Bone marrow (tissue), 2 donors: Measurements from ENCODE around the gene PRELID3B.

Source experiments
- DNase-seq, 2 donors: peaks; one replicate each; lab custom pipeline; 2025; lab: John Stamatoyannopoulos, UW

Gene PRELID3B

DNA sequence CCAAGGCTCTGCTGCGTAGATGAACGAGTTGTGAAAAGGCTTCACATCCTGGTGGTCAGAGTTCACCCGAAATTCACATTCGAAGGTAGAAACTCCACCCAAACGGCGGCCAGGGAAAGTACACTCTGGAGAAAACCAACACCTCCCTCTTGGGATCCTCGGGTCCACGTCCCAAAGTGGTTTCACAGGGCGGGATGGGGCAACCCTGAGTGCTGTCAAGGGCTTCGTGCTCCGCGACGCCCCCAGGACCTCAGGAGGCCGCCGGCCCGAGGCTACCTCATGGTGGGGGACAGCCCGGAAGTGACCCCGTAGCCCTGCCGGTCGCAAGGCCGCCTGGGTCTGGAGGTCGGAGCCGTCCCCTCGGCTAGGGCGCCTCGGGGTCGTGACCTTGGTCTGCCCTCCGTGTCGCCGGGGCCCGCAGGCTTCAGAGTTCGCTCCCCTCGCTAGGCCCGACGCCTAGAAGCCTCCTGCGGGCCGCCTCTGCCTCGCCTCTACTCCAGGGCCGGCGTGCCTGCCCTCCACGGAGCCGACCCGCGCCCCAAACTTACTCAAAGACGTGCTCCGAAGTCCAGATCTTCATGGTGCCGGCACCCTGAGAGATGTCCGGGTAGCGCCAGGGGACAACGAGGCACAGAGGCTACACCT is at the start of gene PRELID3B:
TSS of gene PRELID3B (minus strand) at position 636 of the 645 bp plus-strand sequence. CDS start at position 580, 56 bp downstream.
- DNase-seq: no peak

DNA sequence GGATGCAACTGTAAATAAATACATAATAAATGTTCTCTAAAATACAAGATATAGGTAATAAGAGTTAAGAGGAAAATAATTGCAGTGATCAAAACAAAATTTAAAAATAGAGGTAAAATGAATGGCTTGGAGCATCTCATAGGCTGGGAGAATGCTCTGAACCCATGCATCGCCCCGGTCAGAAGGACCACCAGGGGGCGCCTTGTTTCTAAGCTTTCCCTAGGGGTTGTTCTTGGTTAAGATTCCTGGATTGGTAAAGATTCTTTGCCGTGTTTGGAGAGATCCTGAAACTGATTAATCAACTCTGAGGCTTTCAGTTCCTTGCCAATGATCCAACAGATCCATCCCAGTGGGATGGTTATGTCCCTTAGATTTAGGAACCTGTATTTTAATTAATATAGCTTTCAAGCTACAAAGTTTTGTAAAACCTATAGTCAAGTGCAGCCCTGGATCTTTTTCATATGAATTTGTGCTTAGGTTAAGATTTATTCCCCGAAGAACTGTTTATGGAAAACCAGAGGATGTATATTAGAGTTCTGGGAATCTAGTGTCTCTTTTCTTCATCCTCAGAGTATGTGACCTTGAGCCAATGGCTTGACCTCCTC is 45.3 kb upstream of the PRELID3B start:
- DNase-seq: peak; percentile 16 to 46

DNA sequence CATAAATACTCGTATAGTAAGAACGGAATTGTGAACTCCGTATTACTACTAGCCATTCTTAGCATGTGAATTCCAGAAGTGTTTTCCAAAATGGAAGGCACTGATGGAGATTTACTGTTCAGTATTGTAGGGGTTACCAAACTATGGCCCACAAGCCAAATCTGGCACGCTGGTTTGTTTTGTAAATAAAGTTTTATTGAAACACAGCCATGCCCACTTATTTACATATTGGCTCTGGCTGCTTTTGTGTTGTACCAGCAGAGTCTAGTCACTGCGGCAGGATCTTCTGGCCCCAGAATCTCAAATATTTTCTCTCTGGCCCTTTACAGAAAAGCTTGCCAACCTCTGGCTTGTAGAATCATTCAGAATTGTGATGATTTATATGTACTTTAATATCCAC is 44.3 kb upstream of the PRELID3B start:
- DNase-seq: no peak

DNA sequence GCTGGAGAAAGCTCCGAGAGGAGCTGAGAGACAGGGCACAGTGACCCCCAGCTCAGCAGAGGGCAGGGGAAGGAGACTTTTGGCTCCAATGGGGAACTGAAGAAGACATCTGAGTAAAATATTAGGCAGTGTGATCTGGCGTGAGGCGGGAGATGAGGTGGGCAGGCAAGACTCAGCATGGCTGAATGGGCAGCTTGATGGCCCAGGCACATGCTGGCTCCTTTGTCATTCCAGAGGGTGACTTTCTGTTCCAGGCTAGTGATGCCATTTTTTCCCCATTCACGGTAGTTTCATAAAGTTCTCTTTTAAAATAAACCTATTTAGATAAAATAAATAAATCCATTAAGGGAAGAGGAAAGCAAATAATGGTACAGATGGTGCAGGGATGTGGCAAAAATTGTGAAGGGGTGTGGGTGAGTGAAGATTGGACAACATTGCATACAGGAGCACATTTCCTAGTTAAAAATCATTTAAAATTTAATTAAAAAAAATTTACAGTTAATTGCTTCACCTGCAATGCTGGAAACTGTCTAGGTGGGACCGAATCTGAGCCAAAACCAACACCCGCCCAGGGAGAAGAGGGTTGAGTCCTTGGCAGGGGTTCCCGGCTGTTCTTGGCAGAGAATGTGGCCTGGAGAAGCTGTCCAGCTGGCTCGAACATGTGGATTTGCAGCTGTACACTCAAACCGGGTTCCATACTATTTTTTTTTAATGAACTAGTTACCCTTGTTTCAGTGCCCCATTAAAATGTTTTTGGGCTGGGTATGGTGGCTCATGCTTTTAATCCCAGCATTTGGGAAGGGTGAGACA is 41.7 kb upstream of the PRELID3B start:
- no peak for DNase-seq

DNA sequence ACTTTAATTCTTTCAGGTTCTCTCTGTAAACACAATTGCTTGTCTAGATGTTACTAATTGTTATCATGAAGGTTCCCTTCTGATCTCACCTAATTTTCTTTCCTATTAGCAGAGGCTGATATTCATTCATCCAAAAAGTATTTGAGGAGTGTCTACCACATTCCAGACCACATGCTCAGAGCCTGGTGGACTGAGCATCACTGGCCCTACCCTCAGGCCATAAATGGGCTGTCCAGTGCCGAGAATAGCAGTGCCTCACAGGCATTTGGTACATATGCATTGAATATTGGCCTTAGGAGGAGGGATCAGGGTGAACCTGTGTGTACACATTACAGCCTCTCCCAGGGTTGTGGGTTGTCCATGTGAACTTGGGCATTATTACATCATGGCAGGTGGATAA is 40.4 kb upstream of the PRELID3B start:
- DNase-seq: no peak

DNA sequence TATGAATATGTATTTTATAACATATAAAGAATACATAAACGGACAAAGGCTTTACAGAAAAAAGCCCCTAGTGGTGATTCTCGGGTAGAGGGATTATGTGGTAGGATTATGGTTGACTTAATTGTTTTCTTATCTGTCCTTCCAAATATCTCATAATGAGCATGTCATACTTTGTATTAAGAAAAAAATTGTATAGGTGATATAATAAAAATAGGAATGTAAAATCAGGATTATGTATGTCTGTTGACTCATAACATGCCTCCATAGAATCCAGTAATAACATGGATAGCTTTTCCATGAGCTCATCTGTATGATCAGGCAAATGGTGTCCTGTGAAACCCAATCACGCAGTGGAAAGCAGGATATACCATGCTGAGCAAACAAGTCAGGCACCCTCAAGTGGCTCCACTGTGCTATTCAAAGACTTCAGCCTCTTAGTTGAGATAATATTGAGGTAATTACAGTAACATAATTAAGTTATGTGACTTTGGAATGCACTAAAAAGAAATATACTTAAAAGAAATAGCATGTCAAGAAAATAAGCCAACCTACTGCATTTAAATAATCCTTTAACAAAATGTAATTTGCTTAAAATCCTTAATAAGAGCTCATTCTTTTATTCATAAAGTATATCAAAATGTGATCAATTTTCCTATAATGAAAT is 39.6 kb upstream of the PRELID3B start:
- DNase-seq: peak in 1 of 2 donors; percentile 27

DNA sequence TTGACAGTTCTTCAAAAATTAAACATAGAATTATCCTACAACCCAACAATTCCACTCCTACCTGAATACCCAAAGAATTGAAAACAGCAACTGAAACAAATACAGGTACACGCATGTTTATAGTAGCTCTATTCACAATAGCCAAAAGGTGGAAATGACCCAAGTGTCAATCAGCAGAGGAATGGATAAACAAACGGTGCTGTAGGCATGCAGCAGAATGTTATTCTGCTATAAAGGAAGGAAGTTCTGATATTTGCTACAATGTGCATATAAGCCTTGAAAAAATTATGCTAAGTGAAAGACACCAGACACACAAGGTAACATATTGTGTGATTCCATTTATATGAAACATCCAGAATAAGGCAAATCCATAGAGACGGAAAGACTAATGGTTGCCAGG is 38.5 kb upstream of the PRELID3B start:
- no peak for DNase-seq

DNA sequence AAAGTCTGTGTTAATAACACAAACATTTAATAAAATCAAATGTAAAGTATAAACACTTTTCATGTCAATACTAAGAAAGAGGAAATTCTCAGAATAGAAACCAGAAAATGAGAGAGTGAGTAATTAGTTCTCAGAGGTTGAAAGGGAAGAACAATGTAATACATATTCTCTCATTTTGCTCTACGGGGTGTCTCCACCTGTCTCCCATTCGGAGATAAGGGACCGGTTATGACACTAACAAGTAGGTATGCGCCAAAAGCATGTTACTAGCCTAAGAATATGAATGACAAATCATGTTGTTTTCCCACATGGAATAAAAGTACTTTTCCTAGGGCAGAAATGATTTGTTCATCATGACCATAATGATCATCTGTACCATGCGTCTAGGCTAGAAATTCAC is 35.6 kb upstream of the PRELID3B start:
- DNase-seq: no peak

DNA sequence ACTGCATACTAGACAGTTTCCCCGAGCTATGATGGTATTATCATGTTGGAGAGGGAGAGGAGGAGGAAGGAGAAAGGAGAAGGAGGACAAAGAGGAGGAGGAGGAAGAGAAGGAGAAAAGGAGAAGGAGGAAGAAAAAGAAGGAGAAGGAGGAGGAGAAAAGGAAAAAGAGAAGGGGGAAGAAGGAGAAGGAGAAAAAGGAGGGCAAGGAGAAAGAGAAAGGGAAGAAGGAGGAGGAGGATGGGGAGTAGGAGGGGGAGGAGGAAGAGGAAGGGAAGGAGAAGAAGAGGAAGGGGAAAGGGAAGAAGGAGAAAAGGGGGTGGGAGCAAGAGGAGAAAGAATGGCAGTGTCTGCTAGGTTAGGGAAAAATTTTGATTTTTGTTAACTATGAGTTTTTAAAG is 35.1 kb upstream of the PRELID3B start:
- DNase-seq: no peak

DNA sequence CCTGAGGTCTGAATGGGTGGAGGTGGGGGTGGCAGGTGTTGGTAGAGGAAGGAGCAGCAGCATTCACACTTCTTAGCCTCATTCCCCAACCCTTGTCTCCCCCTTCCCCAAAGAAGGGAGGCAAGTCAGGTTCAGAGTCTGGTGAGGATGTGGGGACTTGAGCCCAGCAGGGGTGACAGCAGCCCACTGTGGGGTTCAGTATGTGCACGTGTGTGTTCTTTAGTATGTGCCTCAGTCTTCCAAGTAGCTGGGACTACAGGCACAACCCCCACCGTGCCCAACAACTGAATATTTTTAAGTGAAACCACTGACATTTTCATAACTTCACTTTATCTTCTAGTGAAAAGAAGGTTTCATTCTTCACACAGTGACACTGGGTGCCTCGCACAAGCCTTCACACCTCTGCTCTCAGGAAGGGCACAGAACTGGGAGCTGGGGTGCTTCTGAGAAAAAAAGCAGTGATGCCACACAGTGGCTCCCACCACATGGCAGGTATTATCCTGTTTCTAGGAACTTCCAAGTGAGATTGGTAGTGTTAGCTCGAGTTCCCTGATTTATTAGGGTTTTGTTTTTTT is 33.4 kb upstream of the PRELID3B start:
- DNase-seq: no peak

DNA sequence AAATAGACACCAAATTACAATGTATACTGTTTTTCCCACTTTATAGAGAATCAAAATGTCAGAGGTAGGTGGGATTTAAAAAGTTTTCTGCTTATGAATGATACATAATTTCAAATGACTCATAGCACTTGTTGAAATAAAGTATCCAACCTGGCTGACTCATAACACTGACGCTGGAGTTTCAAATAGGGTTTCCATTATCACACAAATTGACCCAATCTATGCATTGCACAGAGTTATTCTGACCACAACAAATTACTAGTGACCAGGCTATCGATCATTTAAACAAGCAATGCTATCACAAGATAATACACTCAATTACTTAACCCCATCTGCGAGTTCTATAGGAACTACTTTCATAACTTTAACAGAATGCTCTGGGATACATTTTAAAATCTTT is 31.9 kb upstream of the PRELID3B start:
- DNase-seq: no peak

DNA sequence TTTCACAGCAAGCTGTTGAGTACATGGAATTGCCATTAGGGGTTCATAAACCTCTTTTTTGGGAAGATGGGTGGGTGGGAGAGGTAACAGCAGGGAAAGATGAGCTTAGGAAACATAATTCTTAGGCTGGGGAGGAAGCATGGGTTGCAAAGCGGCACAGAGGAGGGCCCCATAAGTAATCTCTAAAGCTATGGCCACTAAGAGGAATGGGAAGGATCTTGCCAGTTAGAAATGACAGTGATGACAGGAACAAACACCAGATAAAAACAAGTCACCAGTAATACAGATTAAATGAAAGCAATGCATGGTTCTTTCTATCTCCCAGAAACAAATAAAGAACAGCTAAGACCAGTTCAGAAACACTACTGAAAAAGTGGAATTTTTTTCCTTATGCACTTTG is 31.0 kb upstream of the PRELID3B start:
- DNase-seq: no peak

DNA sequence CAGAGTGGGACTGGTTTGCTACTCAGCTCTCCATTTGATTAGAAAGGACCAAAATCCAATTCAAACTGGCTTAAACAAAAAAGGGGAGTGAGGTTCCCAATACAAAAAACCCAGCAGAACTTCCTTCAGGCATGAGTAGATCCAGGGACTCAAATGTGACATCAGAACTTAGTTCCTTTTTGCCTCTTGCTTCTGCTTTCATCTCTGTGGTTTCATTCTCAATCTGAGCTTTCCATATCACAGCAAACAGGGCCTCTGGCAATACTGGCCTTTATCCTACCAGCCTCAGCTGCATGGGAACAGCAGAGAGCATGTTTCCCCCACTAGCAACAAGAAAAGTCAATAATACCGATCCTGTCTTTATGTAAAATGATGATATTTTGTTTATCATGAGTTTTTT is 28.6 kb upstream of the PRELID3B start:
- DNase-seq: no peak

DNA sequence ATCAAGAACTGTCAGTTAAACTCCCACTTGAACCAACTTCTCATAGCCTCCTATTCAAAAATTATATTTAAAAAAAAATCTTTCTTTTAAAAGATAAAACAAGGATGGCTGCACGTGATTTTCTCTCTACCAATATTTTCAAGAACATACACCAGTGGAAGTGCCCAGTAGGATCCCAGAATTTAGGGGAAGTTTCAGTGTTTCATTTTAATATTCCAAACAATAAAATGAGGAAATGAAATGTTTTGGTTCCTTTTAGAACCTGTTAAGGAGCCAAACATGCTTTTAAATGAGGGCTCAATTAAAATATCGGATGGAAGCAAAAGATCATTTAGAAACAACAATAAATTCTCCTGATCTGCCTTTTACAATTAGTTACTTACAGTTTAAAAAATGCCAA is 26.4 kb upstream of the PRELID3B start:
- no peak for DNase-seq

DNA sequence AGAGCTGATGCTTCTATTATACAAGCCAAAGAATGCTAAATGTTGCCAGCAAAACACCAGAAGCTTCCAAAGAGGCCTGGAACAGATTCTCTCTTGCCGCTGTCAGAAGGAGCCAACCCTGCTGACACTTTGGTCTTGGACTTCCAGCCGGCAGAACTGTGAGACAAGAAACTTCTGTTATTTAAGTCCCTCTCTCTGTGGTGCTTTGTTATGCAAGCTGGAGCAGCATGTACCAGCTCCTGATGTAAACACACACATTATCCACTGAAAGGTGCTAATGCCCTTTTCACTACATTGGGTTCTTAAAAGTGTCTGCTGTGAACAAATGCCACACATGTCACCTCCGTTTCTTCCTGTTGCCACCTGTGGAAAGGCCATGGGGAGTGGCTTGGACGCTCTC is 25.9 kb upstream of the PRELID3B start:
- DNase-seq: no peak

DNA sequence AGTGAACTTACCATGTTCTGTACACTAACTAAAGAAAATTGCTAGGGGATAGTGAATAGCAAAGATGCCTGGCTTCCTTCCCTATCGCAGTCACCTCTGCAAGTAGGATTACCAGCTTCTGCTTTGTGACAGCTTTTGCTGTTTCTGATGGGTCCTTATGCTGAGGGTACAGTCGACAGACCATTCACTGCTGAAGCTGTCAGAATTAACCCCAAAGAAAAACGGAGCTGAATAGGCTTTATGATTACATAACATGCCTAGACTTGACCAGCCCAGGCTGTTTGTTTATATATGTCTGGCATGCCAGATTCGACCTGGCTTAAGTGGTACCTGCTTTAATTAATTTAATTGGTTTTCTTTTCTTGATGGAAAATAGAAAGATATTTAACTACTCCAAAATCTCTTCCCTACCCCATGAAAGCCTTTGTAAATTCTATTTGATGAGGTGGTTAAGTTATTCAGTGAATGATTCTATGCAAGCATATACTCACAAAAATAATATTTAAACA is 21.7 kb upstream of the PRELID3B start:
- no peak for DNase-seq

DNA sequence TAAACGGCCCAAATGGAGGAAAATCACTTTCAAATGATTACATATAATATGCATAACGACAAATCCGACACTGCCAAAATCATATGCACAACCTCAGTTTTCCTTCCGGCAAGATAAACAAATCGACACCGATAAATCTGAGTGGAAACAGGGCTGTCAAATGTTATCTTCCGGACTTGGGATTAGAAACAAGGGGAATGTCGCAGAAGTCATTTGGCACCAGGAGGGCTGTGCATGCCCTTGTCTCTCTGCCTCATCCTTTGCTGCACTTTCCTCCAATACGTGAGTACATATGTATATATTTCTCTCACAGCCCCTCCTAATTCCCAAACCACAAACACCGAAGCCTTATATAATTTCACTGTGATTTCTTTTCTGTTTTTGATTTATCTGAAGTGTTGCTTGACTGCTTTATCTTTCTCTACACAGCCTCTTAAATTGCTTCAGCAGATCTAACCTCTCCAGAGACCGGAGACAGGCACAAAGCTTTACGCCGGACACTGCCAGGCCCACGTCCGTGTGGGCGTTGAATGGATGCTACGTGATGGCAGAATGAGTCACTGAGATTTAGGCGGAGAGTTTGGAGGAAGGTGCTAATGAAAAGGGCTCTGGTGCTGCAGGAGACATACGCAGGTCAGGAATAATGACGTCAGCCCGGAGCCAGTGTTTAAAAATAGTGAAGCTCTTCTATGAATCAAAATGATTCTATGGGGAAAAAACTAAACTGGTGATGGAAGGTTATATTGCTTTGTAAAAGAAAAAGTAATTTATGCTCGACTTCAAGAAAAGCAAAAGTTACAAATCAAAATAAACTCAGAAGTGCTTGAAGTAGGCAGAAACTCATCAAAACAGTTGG is 21.0 kb upstream of the PRELID3B start:
- DNase-seq: no peak

DNA sequence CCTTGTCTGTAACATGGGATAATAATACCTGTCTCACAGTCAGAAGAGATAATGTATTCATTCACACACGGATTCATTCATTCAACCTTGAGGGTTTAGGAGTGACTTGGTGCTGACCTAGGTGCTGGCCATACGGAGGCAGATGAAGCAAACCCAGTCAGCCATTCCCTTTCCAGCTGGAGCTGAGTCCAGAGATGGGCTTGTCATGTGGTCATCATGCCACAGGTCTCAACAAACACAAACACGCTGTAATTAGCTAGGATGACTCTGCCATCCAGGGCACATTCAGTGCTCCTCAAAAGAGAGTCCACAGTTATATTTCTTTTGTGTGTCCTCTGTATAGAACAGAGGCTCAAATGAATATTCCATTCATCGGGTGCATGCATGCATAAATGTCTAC is 19.5 kb upstream of the PRELID3B start:
- no peak for DNase-seq

DNA sequence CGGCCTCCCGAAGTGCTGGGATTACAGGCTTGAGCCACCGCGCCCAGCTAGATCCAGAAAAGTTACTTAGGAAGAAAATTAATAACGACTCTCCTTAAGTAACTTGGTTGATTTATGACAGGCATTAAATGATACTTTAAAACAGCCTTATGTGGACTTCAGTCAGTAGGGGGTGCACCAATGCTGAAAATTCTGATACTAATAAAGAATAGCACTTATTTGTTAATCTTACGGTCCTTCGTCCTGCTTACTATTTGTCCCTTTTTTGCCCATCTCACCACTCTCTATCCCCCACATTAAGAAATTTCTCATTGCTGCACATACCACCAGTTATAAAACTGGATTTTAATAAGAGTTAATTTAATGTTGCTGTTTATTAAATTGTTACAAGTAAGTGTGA is 12.7 kb upstream of the PRELID3B start:
- DNase-seq: no peak

DNA sequence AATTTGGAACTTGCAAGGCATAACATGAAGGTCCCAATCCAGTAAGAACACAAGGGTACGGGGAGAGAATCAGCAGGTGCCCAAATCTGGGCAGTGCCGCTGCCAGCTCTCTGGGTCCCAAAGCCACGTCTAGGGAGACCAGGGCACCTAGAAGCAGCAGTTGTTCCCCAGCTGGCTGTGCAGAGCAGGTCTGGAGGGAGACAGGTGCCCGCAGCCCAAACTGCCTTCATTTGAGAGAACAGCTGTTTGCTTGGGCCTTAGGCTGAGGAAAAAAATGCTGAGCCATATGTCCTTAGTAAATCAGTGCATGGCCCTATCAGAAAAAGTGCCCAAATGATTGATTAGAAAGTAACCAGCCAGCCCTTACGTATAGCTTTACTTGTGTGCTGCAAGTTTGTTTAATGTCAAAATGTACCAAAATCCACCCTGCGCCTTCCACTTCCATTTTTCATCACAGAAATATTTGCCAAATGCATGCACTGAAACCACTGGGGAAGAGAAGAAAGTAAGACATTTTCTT is 9.1 kb upstream of the PRELID3B start:
- DNase-seq: no peak

DNA sequence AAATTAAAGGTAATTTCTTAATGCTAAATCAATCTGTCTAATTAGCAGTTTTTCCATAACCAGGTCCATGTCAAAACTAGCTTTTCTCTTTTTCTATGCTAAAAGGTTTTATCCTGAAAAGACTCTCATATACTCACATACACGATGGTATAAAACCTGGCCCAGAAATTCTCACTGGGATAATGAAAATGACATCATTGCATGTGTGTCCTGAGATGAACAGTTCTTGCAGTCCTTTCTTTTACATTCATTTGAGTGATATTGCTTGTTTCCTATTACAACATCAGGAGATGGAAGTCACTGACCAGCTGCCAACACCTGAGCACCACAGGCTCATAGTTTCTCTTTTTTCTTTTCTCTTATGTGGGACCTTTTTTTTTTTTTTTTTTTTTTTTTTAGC is 7.9 kb upstream of the PRELID3B start:
- DNase-seq: no peak
